ENCODE measurements around the gene ANGPTL4.
"Not testable (repeated sequence)": the region's sequence is repeated elsewhere in the genome, so short reads cannot be mapped to it uniquely, and the experiment has no call there.

ANGPTL4 gene, protein sequence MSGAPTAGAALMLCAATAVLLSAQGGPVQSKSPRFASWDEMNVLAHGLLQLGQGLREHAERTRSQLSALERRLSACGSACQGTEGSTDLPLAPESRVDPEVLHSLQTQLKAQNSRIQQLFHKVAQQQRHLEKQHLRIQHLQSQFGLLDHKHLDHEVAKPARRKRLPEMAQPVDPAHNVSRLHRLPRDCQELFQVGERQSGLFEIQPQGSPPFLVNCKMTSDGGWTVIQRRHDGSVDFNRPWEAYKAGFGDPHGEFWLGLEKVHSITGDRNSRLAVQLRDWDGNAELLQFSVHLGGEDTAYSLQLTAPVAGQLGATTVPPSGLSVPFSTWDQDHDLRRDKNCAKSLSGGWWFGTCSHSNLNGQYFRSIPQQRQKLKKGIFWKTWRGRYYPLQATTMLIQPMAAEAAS

DNA sequence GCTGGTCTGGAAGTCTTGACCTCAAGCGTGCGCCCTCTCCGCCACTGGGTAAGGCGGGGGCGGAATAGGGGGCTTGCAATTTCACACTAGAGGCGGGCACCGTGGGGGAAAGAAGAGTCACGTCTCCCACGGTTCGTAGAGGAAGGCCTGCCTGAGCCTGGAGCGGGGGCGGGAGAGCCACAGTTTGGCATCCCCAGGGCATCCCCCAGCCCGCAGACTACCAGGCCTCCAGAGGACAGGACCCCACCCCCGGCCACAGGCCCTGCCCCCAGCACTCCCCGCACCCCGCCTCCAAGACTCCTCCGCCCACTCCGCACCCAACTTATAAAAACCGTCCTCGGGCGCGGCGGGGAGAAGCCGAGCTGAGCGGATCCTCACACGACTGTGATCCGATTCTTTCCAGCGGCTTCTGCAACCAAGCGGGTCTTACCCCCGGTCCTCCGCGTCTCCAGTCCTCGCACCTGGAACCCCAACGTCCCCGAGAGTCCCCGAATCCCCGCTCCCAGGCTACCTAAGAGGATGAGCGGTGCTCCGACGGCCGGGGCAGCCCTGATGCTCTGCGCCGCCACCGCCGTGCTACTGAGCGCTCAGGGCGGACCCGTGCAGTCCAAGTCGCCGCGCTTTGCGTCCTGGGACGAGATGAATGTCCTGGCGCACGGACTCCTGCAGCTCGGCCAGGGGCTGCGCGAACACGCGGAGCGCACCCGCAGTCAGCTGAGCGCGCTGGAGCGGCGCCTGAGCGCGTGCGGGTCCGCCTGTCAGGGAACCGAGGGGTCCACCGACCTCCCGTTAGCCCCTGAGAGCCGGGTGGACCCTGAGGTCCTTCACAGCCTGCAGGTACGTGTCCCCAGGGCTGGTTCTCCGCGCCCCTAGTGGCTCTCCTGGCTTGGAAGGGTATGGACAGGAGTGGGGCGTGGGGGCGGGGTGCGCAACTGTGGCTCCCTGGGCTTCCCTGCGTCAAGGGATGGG is at the start of gene ANGPTL4:
TSS of gene ANGPTL4 (plus strand) at position 353 of the 969 bp plus-strand sequence. CDS start at position 520, 167 bp downstream.
- in situ Hi-C loops (cut with HindIII; ENCODE audit: low sequenced_read_pairs) = no loop called here

DNA sequence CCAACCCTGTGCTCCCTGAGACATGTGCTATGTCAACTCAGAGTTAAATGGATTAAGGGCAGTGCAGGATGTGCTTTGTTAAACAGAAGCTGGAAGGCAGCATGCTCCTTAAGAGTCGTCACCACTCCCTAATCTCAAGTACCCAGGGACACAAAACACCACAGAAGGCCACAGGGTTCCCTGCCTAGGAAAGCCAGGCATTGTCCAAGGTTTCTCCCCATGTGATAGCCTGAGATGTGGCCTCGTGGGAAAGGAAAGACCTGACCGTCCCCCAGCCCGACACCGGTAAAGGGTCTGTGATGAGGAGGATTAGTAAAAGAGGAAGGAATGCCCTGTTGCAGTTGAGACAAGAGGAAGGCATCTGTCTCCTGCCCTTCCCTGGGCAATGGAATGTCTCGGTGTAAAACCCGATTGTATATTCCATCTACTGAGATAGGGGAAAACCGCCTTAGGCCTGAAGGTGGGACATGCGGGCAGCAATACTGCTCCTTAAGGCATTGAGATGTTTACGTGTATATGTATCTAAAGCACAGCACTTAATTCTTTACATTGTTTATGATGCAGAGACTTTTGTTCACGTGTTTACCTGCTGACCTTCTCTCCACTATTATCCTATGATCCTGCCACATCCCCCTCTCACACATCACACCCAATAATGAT is 48.8 kb upstream of the ANGPTL4 start:
- in situ Hi-C loops (cut with HindIII; ENCODE audit: low sequenced_read_pairs) = not testable (repeated sequence)

DNA sequence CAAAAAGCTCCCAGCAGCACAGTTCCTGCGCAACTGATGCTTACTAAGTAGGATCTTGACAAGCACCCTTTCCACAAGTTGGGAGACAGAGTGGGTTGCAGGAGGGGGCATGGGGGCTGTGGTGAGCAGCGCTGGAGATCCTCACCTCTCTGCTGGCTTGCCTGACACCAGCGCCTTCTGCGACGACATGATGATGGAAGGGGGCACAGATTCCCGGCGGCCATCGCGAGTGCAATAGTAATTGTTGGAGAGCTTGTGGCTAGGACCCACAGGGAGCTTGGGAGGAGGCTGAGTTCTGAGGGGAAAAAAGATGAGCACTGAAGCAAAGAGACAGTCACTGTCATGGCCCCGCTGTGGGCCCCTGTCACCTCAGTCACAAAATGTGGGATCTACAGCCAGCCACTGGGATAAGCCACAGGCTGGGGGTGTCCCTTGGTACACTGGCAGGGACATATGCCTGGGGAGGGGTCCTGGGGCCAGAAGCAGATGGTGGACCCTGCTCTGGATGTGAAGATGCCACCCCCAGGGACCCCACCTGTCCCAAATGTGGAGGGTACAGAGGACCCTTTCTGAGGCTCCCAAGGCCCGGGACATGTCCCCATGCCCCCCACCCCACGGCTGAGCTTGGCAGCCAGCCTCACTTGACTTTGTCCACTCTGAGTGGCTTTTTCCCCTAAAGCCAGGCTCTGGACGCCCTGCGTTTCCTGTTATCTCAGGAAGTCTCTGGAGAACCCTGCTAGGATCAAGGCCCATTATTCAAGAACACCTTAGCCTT is 47.4 kb upstream of the ANGPTL4 start:
- in situ Hi-C loops (cut with HindIII; ENCODE audit: low sequenced_read_pairs) = no loop called here

DNA sequence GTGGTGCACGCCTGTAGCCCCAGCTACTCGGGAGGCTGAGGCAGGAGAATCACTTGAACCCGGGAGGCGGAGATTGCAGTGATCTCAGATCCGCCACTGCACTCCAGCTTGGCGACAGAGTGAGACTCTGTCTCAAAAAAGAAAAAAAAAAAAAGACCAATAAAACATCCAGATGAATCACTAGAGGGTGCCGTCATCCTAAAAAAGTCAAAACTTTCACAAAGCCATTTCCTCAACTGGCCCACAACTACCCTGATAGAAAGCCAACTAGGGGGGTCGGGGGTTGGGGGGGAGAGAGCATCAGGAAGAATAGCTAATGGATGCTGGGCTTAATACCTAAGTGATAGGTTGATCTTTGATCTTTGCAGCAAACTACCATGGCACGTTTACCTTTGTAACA is 45.1 kb upstream of the ANGPTL4 start:
- in situ Hi-C loops (cut with HindIII; ENCODE audit: low sequenced_read_pairs) = not testable (repeated sequence)

DNA sequence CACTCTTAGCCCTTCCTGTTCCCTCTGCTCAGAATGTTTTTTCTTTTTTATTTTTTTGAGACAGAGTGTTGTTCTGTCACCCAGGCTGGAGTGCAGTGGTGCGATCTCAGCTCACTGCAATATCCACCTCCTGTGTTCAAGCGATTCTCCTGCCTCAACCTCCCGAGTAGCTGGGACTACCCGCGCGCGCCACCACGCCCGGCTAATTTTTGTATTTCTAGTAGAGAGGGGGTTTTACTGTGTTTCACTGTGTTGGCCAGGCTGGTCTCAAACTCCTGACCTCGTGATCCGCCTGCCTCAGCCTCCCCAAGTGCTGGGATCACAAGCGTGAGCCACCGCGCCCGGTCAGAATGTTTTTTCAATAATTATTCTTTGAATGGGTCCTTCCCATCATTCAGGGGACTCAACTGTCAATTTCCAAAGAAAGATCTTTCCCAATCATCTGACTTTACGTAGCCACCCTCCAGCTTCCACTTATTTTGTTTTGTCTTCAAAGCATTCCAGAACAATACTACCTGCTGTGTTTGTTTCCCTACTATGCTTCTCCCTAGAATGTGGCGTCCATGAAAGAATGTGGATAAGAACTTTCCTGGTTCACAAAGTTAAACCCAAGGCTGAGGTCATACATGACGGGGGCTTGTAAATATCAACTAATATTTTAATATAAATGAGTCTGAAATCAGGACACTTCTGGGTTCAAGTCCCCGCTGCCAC is 44.0 kb upstream of the ANGPTL4 start:
- in situ Hi-C loops (cut with HindIII; ENCODE audit: low sequenced_read_pairs) = no loop called here

DNA sequence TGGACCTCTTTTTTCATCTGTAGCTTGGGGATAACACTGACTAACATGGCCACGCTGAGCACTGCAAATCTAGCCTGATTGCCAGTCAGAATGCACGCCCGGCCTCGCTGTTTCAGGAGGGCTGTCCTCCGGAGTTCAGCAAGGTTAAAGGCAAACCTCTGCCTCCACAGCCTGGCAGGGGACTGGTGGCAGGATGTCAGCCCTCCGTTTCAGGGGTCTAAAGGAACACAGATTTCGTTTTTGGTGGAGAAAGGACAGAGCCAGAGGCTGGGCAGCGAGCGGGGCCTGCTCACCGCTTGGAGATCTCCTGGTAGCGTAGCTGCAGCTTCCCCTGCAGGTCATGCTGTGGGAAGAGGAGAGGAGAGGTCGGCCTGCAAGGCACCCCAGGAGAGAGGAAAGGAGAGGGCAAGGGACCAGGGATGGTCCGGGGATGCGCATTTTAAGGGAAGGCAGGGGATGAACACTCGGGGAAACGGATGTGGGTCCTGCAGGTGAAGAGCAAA is 43.3 kb upstream of the ANGPTL4 start:
- in situ Hi-C loops (cut with HindIII; ENCODE audit: low sequenced_read_pairs) = no loop called here

DNA sequence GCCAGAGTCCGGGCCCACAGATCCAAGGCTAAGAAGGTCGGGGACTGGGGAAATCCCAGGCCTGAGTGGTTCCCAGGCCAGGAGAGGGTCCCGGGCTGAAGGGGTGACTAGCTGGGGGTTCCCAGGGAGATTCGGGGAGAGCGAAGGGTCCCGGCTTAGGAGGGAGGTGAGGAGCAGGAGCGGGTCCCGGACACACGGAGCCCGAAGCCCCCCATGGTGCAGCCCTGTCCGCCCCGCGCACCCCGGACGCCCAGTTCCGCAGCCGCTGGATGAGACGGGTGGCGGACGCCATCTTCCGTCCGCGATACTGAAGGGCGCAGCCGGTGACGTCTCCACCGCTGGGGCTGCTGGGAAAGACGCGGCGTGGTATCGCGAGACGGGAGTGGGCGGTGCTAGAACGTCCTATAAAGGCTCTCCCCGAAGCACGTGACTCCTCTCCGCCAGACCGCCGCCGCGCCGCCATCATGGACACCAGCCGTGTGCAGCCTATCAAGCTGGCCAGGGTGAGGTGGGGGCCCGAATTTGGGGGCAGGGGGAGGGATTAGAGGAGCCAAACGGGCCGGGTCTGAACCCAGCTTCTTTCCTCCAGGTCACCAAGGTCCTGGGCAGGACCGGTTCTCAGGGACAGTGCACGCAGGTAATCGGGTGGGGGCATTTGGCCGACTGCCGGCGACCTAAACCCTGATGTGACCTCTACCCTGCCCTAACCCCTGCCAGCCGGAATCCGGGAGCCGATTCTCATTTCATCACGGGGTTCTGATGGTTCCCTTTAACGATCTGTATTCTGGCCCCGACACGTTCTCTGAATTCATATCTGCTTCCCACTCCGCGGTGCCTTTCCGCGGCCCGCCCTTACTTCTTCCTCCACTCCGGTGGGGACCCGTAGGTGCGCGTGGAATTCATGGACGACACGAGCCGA is 42.6 kb upstream of the ANGPTL4 start, which contains the start of the genes NDUFA7 and RPS28:
TSS of gene NDUFA7 (minus strand) at position 309 of the 919 bp plus-strand sequence. CDS start at position 292, 17 bp downstream.
TSS of gene RPS28 (plus strand) at position 430 of the 919 bp plus-strand sequence. CDS start at position 465, 35 bp downstream.
- in situ Hi-C loops (cut with HindIII; ENCODE audit: low sequenced_read_pairs) = no loop called here

DNA sequence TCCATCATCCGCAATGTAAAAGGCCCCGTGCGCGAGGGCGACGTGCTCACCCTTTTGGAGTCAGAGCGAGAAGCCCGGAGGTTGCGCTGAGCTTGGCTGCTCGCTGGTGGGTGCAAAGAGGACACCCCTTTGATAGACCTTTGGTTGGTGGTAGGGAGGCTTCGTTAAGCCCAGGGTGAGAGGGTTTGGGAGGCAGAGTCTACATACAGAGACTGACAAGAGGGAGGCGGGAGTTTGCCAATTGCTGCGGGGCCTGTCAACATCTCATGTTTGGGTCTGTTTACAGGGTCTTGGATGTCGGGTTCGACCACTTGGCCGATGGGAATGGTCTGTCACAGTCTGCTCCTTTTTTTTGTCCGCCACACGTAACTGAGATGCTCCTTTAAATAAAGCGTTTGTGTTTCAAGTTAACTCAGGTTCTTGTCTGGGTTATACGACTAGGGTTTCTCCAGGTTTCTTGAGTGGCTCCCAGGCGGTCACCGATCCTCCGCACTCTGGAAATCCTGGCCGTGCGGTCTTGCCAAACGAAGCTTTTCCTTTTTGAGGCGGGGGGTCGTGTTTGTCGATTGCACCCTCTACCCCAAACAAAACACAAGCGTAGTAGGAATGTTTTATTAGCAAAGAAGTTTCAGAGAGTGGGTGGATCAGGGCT is 41.8 kb upstream of the ANGPTL4 start:
- in situ Hi-C loops (cut with HindIII; ENCODE audit: low sequenced_read_pairs) = no loop called here

DNA sequence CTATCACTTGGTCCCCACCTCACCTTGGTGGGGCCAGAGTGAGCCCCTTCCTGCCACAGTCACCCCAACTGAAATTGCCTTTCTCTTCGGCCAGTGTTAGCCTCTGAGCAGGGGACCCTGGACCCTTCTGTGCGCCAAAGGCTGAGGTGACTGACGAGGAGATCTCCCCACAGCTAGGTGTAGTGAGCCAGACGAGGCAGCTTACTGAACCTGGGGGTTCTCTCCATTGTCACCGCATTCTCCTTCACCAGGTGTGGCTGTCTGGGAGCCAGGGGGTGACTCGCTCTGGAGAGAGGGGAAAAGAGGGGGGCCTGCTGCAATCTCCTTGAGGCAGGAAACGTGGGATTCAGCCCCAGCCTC is 41.3 kb upstream of the ANGPTL4 start:
- in situ Hi-C loops (cut with HindIII; ENCODE audit: low sequenced_read_pairs) = no loop called here

DNA sequence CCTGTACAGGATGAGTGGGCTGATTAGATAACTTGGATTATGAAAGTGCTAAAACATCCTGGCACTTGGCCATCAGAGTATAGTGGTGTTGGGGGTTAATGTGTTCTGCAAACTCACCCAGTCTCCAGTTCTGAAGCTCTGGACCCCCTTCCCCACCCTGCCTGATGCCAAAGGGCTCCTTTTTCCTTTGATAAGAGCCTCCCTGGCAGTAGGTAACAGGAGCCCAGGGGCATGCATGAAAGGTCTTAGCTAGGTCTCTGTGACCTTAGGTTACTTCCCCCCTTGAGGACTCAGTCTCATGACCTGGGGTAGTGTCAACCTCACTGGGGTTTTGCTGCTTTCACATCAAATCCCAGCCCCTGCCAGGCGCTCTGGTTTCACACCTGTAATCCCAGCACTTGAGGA is 40.2 kb upstream of the ANGPTL4 start:
- in situ Hi-C loops (cut with HindIII; ENCODE audit: low sequenced_read_pairs) = no loop called here

DNA sequence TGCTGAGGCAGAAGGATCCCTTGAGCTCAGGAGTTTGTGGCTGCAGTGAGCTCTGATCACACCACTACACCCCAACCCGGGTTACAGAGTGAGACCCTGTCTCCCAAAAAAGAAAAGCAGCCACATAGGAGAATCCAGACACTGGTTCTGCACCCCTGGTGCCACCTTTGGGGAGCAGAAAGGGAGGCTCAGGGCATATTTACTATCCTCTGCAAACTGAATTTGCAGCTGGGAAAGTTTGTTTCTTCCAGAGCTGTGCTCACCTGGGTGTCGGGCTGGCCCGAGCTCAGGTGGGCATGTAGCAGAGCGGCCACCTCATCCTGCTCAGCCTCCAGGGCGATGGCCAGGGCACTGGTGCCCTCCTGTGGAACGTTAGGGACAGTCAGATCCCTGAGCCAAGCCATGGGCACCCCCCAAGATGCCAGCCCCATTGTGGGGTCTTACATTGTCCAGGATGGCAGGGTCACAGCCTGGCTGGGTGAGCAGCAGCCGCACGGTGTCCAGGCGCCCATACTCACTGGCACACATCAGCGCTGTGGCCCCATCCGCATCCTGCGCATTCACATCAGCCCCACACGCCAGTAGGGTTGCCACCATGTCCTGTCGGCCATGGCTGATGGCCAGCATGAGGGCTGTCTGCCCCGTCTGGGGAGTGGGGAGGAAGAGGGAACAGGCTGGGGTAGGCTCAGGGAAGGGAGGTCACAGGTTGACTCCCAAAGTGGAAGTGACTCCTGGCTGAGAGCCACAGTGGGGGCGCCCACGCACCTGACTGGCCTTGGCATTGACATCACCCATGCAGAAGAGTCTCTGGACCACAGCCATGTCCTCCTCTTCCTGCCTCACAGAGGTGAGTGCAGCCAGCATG is 39.5 kb upstream of the ANGPTL4 start:
- in situ Hi-C loops (cut with HindIII; ENCODE audit: low sequenced_read_pairs) = no loop called here

DNA sequence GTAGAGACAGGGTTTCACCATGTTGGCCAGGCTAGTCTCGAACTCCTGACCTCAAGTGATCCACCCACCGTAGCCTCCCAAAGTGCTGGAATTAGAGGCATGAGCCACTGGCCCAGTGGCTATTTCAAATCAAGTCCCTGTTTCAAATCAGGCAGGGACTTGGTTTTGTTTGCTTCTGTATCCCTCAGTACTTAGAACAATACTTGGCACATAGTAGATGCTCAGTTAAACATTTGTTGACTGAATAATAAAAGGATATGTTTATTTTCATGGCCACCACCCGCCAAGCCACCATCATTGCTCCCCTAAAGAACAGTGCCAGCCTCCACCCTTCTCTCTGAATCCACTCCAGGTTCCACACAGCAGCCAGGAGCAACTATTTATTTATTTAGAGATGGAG is 38.5 kb upstream of the ANGPTL4 start:
- in situ Hi-C loops (cut with HindIII; ENCODE audit: low sequenced_read_pairs) = no loop called here

DNA sequence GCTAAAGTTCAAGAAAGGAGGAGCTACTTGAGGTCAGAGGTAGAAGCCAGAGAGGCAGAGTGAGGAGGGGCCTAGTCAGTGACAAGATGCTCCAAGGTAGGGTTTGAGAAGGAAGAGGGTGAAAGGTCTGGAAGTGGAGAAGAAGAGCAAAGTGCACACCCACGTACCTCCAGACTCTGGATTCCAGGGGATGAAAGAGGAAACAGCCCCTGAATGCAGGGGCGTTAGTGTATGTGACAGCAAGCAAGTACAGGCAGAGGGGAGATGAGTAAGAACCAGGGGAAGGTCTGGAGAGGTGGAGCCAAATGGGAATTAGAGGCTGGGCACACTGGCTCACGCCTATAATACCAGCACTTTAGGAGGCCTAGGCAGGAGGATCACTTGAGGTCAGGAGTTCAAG is 34.0 kb upstream of the ANGPTL4 start:
- in situ Hi-C loops (cut with HindIII; ENCODE audit: low sequenced_read_pairs) = no loop called here

DNA sequence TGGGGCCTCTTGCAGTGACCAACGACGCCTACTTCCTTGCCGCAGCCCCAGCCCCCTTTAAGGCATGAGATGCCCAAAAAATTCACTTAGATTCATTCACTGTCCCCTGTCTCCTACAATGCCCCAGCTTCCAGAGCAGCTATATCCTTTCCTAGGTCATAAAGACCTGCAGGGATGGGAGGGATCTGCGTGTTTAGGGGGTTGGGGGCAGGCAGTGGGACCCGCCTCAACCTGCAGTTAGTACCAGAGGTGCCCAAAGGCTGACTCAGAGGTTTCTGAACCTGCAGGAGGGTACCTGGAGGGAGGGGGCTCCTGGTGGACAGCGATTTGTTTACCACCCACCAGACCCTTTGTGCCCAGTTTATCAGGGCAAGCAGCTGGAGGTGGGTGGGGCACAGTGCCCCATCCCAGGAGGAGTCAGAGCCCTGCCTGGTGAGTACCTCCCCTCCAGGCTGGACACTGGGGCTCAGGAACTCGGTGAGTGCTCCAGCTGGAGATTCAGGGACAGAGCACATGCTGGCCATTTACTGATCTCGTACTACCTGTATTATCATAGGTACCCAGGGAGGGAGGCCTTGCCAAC is 32.6 kb upstream of the ANGPTL4 start:
- in situ Hi-C loops (cut with HindIII; ENCODE audit: low sequenced_read_pairs) = no loop called here

DNA sequence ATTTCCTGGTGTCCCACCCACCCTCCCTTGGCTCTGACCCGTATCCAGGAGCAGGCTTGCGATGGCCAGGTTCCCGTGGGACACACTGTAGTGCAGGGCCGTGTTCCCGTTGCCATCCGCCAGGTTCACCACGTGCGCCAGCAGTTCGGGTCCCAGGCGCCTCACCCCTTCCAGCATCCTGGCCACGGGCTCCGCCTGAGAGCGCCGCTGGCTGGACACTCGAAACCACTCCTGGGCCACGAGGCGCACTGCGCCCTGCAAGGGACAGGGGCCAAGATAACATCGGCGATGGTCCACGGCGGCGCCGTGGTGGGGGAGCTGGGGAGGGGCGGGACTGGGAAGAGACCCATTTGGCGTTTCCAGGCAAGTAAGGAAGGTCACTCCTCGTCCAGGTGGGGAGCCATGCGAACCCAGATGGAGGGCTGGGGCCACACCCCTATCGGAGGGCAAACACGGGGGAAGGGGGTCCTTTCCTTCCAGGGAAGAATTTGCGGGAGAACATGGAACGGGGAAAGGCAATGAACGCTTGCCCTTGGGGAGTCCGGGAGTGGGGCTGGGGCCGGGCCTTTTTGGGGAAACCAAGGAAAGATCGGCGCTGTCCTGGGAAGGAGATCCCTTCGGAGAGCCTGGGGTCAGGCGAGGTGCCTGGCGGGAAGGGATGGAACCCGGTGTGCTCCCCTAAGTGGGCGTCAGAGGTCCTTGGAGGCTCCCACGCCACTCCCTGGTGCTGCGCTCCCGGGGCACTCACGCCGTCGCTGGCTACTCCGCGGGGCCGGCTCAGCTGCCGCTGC is 30.8 kb upstream of the ANGPTL4 start:
- in situ Hi-C loops (cut with HindIII; ENCODE audit: low sequenced_read_pairs) = no loop called here

Measured in DLD1 (cell line).